B cell (primary cell): Measurements from ENCODE around the gene TWNK. TPM values are rescaled to one million over a fixed set of nuclear protein-coding genes. Genes with fewer than 3 reads are reported as not detected.

Experiments used
- ATAC-seq: fragments of 200-7000 bp; cut with Tn5 transposase; one replicate; pipeline ENCODE4 v1.10.0; 2021; ENCODE audit warnings: low read depth, mild to moderate bottlenecking, moderate number of reproducible peaks, moderate library complexity
- CTCF ChIA-PET: fragments of 350-600 bp; sonication (Branson Sonifier 250); formaldehyde crosslinking; loops from one replicate; lab custom pipeline; 2021; ENCODE audit warnings: antibody characterized with exemption, inconsistent platforms; lab: Charles Lee
- POLR2A ChIA-PET: fragments of 350-600 bp; sonication (Branson Sonifier 250); formaldehyde crosslinking; loops from one replicate; lab custom pipeline; 2021; ENCODE audit warnings: antibody characterized with exemption; lab: Charles Lee
- DNase-seq: peaks from one replicate; pipeline ENCODE4 v3.0.0; 2013
- H2AFZ ChIP-seq: 2 replicates; pipeline ENCODE4 v1.6.1; 2012; ENCODE audit warnings: mild to moderate bottlenecking, low read depth, low read length; ENCODE audit not compliant: insufficient read depth, poor library complexity, severe bottlenecking
- H3K27ac ChIP-seq, 2 donors: 1 replicate in 1 of 2; 2 replicates in 1 of 2; pipeline ENCODE4 v1.5.1; 2012 to 2013; ENCODE audit warnings: low read length in 2 of 2, mild to moderate bottlenecking in 2 of 2, moderate library complexity in 1 of 2
- H3K27me3 ChIP-seq, 4 experiments: fragments of 200-600 bp in 1 of 4; sonication (generic) in 1 of 4; replicated peaks in 1 of 4; 1 replicate in 2 of 4; 2 replicates in 2 of 4; pipeline versions ENCODE4 v1.6.1 to v1.7.0; 2013 to 2016; ENCODE audit warnings: low read length in 3 of 4, mild to moderate bottlenecking in 2 of 4, mixed read lengths in 1 of 4, moderate library complexity in 1 of 4; ENCODE audit not compliant: insufficient read depth in 4 of 4, control insufficient read depth in 3 of 4; ENCODE audit errors: control extremely low read depth in 1 of 4
- H3K36me3 ChIP-seq, 2 experiments: replicated peaks in 1 of 2; 1 replicate in 1 of 2; 2 replicates in 1 of 2; pipeline versions ENCODE4 v1.6.1 to v1.7.1; 2013; ENCODE audit warnings: low read length in 1 of 2; ENCODE audit not compliant: insufficient read depth in 2 of 2, control insufficient read depth in 1 of 2; ENCODE audit errors: control extremely low read depth in 1 of 2, extremely low read depth in 1 of 2
- H3K4me1 ChIP-seq, 2 donors: fragments of 200-600 bp in 1 of 2; sonication (generic) in 1 of 2; 1 replicate in 1 of 2; 2 replicates in 1 of 2; pipeline versions ENCODE4 v1.5.1 to v1.6.1; 2013 to 2017; ENCODE audit warnings: low read length in 2 of 2; ENCODE audit not compliant: control insufficient read depth in 2 of 2, insufficient read depth in 2 of 2
- H3K4me2 ChIP-seq: replicated peaks from 2 replicates; pipeline ENCODE3; 2012; ENCODE audit warnings: mild to moderate bottlenecking, low read depth, low read length; ENCODE audit not compliant: poor library complexity, severe bottlenecking
- H3K4me3 ChIP-seq, 5 experiments: fragments of 200-600 bp in 1 of 5; sonication (generic) in 1 of 5; 1 replicate in 3 of 5; 2 replicates in 2 of 5; pipeline versions ENCODE4 v1.5.1 to v1.7.0; 2011 to 2016; ENCODE audit warnings: low read length in 4 of 5, mild to moderate bottlenecking in 4 of 5, low read depth in 2 of 5, control low read depth in 1 of 5, moderate library complexity in 1 of 5; ENCODE audit not compliant: insufficient read depth in 1 of 5; ENCODE audit errors: control extremely low read depth in 1 of 5, extremely low read depth in 1 of 5
- H3K79me2 ChIP-seq: fragments of 200-600 bp; sonication (generic); one replicate; pipeline ENCODE4 v1.6.0; 2016; ENCODE audit warnings: low read length; ENCODE audit not compliant: control insufficient read depth, insufficient read depth
- H3K9ac ChIP-seq: fragments of 200-600 bp; sonication (generic); 2 replicates; pipeline ENCODE4 v1.6.1; 2017; ENCODE audit warnings: mild to moderate bottlenecking, low read length, moderate library complexity
- H3K9me3 ChIP-seq, 3 donors: one replicate each; pipeline versions ENCODE4 v1.6.1 to v1.7.1; 2013; ENCODE audit warnings: low read length in 2 of 3; ENCODE audit not compliant: control insufficient read depth in 2 of 3, insufficient read depth in 1 of 3; ENCODE audit errors: control extremely low read depth in 1 of 3
- H4K20me1 ChIP-seq: 2 replicates; pipeline ENCODE4 v1.6.0; 2012; ENCODE audit warnings: mild to moderate bottlenecking, low read length; ENCODE audit not compliant: insufficient read depth, control insufficient read depth, poor library complexity, severe bottlenecking
- H3K27ac Mint-ChIP-seq: one replicate; pipeline ENCODE4 v1.8.0; 2021; ENCODE audit warnings: mixed read lengths
- H3K27me3 Mint-ChIP-seq: one replicate; pipeline ENCODE4 v1.8.0; 2021; ENCODE audit warnings: mixed read lengths
- H3K4me1 Mint-ChIP-seq: one replicate; pipeline ENCODE4 v1.8.0; 2021; ENCODE audit warnings: mixed read lengths
- H3K4me3 Mint-ChIP-seq: one replicate; pipeline ENCODE4 v1.8.0; 2021; ENCODE audit warnings: mixed read lengths
- H3K9me3 Mint-ChIP-seq: one replicate; pipeline ENCODE4 v1.8.0; 2022; ENCODE audit warnings: mixed read lengths; ENCODE audit not compliant: insufficient read depth
- CTCF ChIP-seq: fragments of 200-600 bp; IDR thresholded peaks from one replicate; pipeline ENCODE4 v1.8.0; 2022; ENCODE audit warnings: antibody characterized with exemption, mild to moderate bottlenecking
- EZH2 ChIP-seq: IDR thresholded peaks from 2 replicates; pipeline ENCODE4 v1.6.1; 2012; ENCODE audit warnings: borderline replicate concordance, low read depth, mild to moderate bottlenecking, moderate library complexity, low read length; ENCODE audit not compliant: insufficient read depth, poor library complexity, severe bottlenecking
- WGBS: methylation state at CpG from one replicate; pipeline ENCODE4 v1.1.5; 2013; ENCODE audit warnings: missing lambda C conversion rate; ENCODE audit not compliant: insufficient coverage; 5-methylcytosine and 5-hydroxymethylcytosine counted together
- intact Hi-C: fragments of 100-400 bp; cut with micrococcal nuclease; formaldehyde crosslinking; loops from one replicate; pipeline ENCODE4 v1.10.0; 2022
- polyA plus RNA-seq: library from polyadenylated mRNA; depleted of rRNA; stranded (reverse); fragments of >200 nt; gene quantifications from 2 replicates; pipeline ENCODE4 v1.2.3, GENCODE V29; 2012
- total RNA-seq, 2 donors: library from RNA; stranded (reverse); fragments of 120-200 nt in 1 of 2; gene quantifications; 1 replicate in 1 of 2; 2 replicates in 1 of 2; pipeline versions ENCODE4 v1.2.3 to v1.2.4, GENCODE V29; 2013 to 2022

Gene TWNK
- total and polyA plus RNA-seq, 2 donors (not counting 1 experiment from before 2014, with no cell fraction given): 7.2 to 11.8 TPM

- no peak for ATAC-seq
- H3K9me3 Mint-ChIP-seq: no peaks in the 10 kb centered on the region
- Histone ChIP-seq H3K27me3 (peaks cover 0 to 46% (median 24%) of the 10 kb centered on the region in 4 experiments), H3K9me3 (no peaks in the 10 kb centered on the region), H3K4me2 (no peak overlapping the region), H3K79me2 (no peaks in the 10 kb centered on the region), H2AFZ (no peak overlapping the region), H4K20me1 (no peaks in the 10 kb centered on the region), H3K4me1 (peaks cover 24 to 30% of the 10 kb centered on the region in 2 donors), H3K9ac (no peak overlapping the region), H3K4me3 (no peak overlapping the region), H3K36me3 (no peaks in the 10 kb centered on the region), H3K27ac (no peak overlapping the region)
- peaks cover 38% of the 10 kb centered on the region for H3K27me3 Mint-ChIP-seq
- H3K4me3 Mint-ChIP-seq: no peak overlapping the region
- ChIA-PET CTCF (interaction anchor here (0.8 to 7.0 kb wide), 23 partner anchors 9 to 137 kb away, joined by 3 to 70 read pairs (median 4); partner anchors contain the start of genes LZTS2, MRPL43, PDZD7 and SEMA4G), POLR2A (no interaction called here)
- intact Hi-C loops: loop anchor here (5.0 kb wide), 1 partner anchor 343 kb away; no protein-coding TSS in a partner anchor
- no peak for DNase-seq
- H3K4me1 Mint-ChIP-seq: peaks cover 26% of the 10 kb centered on the region
- WGBS: 60% methylated on average over 4 of the region's 7 CpGs
- TF ChIP-seq CTCF (no peak), EZH2 (no peak)
- H3K27ac Mint-ChIP-seq: no peak overlapping the region
These were observed 27.7 kb downstream of the TWNK start for GRCh38 chr10:101014966-101015581.

- no peak overlapping the region for H3K27ac Mint-ChIP-seq
- Histone ChIP-seq H3K36me3 (no peaks in the 10 kb centered on the region), H3K4me1 (peaks cover 24 to 30% of the 10 kb centered on the region in 2 donors), H3K9me3 (no peaks in the 10 kb centered on the region), H3K27me3 (peaks cover 0 to 46% (median 24%) of the 10 kb centered on the region in 4 experiments), H4K20me1 (no peaks in the 10 kb centered on the region), H3K4me3 (no peak overlapping the region), H3K9ac (no peak overlapping the region), H3K27ac (no peak overlapping the region), H3K4me2 (no peak overlapping the region), H3K79me2 (no peaks in the 10 kb centered on the region), H2AFZ (no peak overlapping the region)
- ChIA-PET POLR2A (no interaction called here), CTCF (interaction anchor here (1.2 to 7.0 kb wide), 7 partner anchors 10 to 47 kb away, joined by 3 to 70 read pairs (median 25); partner anchors contain the start of genes LZTS2, MRPL43, PDZD7 and SEMA4G)
- no peak for DNase-seq
- peaks cover 26% of the 10 kb centered on the region for H3K4me1 Mint-ChIP-seq
- no peak for TF ChIP-seq EZH2
- TF ChIP-seq CTCF: no peak
- intact Hi-C loops: no loop called here
- no peak for ATAC-seq
- H3K27me3 Mint-ChIP-seq: peaks cover 38% of the 10 kb centered on the region
- H3K4me3 Mint-ChIP-seq: no peak overlapping the region
- H3K9me3 Mint-ChIP-seq: no peaks in the 10 kb centered on the region
- WGBS: 88% methylated on average over 8 of the region's 8 CpGs
These were observed 28.2 kb downstream of the TWNK start for GRCh38 chr10:101015582-101015973.
